Measurements from ENCODE around the gene ERBB3. TPM values are rescaled to one million over a fixed set of nuclear protein-coding genes. Genes with fewer than 3 reads are reported as not detected.
A peak's percentile ranks its signal among the peaks of the same experiment; 100 is the strongest.

ERBB3 gene
- total and polyA plus RNA-seq, 2 of the 4 experiments (the other 2 are of a cell fraction): 1.4 to 2.2 TPM

- Histone ChIP-seq H2BK5ac (ENCODE audit: low read depth, low read length, poor library complexity, severe bottlenecking) (peak overlapping the region; percentile 37), H3K4ac (ENCODE audit: low read depth, low read length) (peak overlapping the region; percentile 49; the same call in 1 of the 2 replicates), H3K79me1 (ENCODE audit: low read depth in 1 of 2, low read length in 2 of 2) (peaks cover 15 to 24% of the 10 kb centered on the region in 2 experiments; a peak in 3 of 4 replicates), H2BK120ac (ENCODE audit: low read depth, low read length) (0 out of 2 replicates have a peak overlapping the region, but pooled peaks have one; percentile 9), H2BK15ac (ENCODE audit: low read depth, low read length) (no peak overlapping the region), H2AFZ (replicated peaks; ENCODE audit: low read length, poor library complexity) (peak overlapping the region; percentile 95), H3K27me3 (ENCODE audit: control insufficient read depth, insufficient read depth, low read length) (no peaks in the 10 kb centered on the region; the same call in 1 of the 2 replicates), H4K91ac (ENCODE audit: insufficient read depth, low read depth, low read length) (0 out of 2 replicates have a peak overlapping the region, but pooled peaks have one; percentile 20), H3K18ac (ENCODE audit: low read depth, low read length) (no peak overlapping the region), H2BK20ac (ENCODE audit: low read depth, low read length) (no peak overlapping the region), H3K9ac (ENCODE audit: low read depth, low read length) (peak overlapping the region; percentile 77), H3K9me1 (ENCODE audit: insufficient read depth, low read length) (0 out of 2 replicates have a peak, but pooled peaks cover 2% of the 10 kb centered on the region), H3K9me3 (ENCODE audit: control insufficient read depth, insufficient read depth, low read length) (no peaks in the 10 kb centered on the region), H3K4me2 (ENCODE audit: low read depth, low read length) (peak overlapping the region; percentile 79), H3K27ac (ENCODE audit: insufficient read depth, low read length) (peak overlapping the region; percentile 48), H3K4me3 (ENCODE audit: insufficient read depth, low read depth, low read length) (peak overlapping the region; percentile 78), H3K4me1 (ENCODE audit: control insufficient read depth, insufficient read depth, low read length) (peaks cover 5% of the 10 kb centered on the region; the same call in 1 of the 2 replicates), H4K8ac (ENCODE audit: low read depth in 2 of 2, low read length in 2 of 2) (peak overlapping the region; percentile 4 to 69; a peak in 2 of 4 replicates), H3K56ac (ENCODE audit: extremely low read depth, insufficient read depth, low read length) (peak overlapping the region; percentile 66), H3K23ac (ENCODE audit: low read depth, low read length) (peak overlapping the region; percentile 52), H4K5ac (ENCODE audit: low read depth, low read length) (peak overlapping the region; percentile 36), H3K14ac (replicated peaks; ENCODE audit: low read depth, low read length) (peak overlapping the region; percentile 73; the same call in 1 of the 2 replicates), H2AK5ac (ENCODE audit: low read depth, low read length) (peak overlapping the region; percentile 14), H3K36me3 (ENCODE audit: control insufficient read depth, insufficient read depth, low read length) (peaks cover 12% of the 10 kb centered on the region), H4K20me1 (ENCODE audit: insufficient read depth, low read length) (peaks cover 12% of the 10 kb centered on the region), H2AK9ac (replicated peaks; ENCODE audit: low read depth, low read length, poor library complexity) (peak overlapping the region; percentile 62)
- TF ChIP-seq CHD1 (IDR thresholded peaks at IDR 0.05; ENCODE audit: low read depth, low read length) (no peak), MXI1 (IDR thresholded peaks at IDR 0.05; ENCODE audit: borderline replicate concordance, low read depth, low read length) (no peak), BHLHE40 (IDR thresholded peaks at IDR 0.05; ENCODE audit: low read depth, low read length) (no peak), CTCF (conservative IDR thresholded peaks at IDR 0.05; ENCODE audit: low read depth, low read length) (no peak), ELK1 (IDR thresholded peaks at IDR 0.05; ENCODE audit: borderline replicate concordance, low read depth, low read length) (no peak), RFX5 (IDR thresholded peaks at IDR 0.05; ENCODE audit: low read depth, low read length) (no peak), MAFK (IDR thresholded peaks at IDR 0.05; ENCODE audit: low read depth, low read length) (no peak), MAZ (IDR thresholded peaks at IDR 0.05; ENCODE audit: borderline replicate concordance, low read depth, low read length) (no peak), FOS (IDR thresholded peaks at IDR 0.05; ENCODE audit: low read depth, low read length) (no peak)
- intact Hi-C loops (cut with micrococcal nuclease): loop anchor here (1.0 to 10.0 kb wide), 3 partner anchors 24 to 109 kb away; partner anchors contain the start of gene SUOX
- WGBS, 2 experiments (ENCODE audit: extremely low coverage in 2 of 2, insufficient read length in 1 of 2): 0% methylated on average over 1 of the region's 8 CpGs; no CpG with 5 or more reads in 1 of the 2 experiments
- POLR2A ChIA-PET (ENCODE audit: unreplicated experiment): interaction anchor here (0.6 to 1.6 kb wide), 4 partner anchors 13 to 351 kb away, joined by 4 to 14 read pairs (median 4); partner anchors contain the start of gene RPL41
- dilution Hi-C loops (cut with HindIII; ENCODE audit: low sequenced_read_pairs, unreplicated experiment): no loop called here
- CTCF ChIA-PET: interaction anchor here (1.0 to 1.7 kb wide), 3 partner anchors 18 to 56 kb away, joined by 3 to 5 read pairs (median 3); no protein-coding TSS in a partner anchor
- no peak; the same call in 1 of the 2 replicates for ATAC-seq (ENCODE audit: low read depth)
- in situ Hi-C loops (cut with MboI; ENCODE audit: low sequenced_read_pairs): no loop called here
- DNase-seq: no peak
- BruUV-seq (replicated peaks): no TSS peak
Observed at GRCh38 chr12:56103823-56104108, 23.8 kb downstream of the ERBB3 start.

Measured in IMR-90 (cell line).